NCI-H1105 (cell line): ENCODE data around the gene FOXS1.

Source experiments
- DNase-seq: peaks from one replicate; lab custom pipeline; 2025; lab: John Stamatoyannopoulos, UW

Gene FOXS1

DNA sequence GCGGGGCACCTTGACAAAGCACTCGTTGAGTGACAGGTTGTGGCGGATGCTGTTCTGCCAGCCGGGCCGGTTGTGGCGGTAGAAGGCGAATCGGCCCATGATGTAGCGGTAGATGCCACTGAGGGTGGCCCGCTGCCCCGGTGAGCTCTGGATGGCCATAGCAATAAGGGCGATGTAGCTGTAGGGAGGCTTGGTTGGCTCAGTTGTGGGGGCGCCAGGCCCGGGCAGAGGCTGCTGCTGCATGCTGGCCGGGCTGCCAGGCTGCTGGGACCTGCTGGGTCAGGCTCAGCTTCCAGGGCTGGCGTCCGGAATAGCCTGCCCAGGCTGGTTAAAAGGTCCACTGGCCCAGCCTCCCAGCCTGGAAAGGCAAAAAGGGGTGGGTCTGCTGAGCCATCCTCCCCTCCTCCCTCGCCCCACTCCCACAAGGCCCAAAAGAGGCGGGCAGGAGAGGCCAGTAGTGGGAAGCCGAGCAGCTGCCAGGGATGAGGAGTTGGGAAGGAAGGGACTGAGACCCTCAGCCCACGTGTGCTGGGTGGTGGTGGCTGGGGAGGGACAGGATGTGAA lies at the start of gene FOXS1:
TSS of gene FOXS1 (minus strand) at position 305 of the 564 bp plus-strand sequence. CDS start at position 243, 62 bp downstream.
- no peak for DNase-seq

DNA sequence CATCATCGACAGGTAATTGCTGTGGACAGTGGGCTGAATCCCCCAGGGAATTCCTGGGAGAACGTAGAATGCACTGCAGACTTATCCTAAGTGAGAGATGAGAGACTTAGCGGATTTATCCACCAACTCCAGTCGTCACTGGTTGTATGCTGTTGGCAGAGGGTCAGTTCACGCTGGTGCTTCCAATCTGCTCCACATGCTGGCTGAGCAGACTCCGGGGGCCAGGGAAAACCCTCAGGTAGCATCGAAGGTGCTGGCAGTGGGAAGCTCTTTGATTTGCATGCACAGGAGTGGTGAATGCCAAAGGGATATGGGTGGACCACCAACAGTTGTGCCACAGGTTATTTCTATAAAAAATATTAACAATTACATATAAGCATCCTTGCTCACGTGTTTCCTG lies 45.2 kb upstream of the FOXS1 start:
- DNase-seq = no peak

DNA sequence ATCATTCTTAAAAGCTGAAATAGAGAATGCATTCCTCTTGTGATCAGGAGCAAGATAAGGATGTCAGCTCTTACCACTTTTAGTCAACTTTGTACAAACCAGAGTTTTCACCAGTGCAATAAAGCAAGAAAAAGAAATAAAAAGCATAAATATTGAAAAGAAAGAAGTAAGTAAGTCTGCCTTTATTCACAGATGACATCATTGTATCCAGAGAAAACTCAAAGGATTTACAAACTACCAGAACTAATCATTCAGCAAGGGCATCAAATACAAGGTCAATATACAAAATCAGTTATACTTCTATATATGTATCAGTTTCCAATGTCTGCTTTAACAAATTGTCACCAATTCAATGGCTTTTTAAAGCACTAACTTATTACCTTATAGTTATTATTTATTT lies 38.4 kb upstream of the FOXS1 start:
- no peak for DNase-seq

DNA sequence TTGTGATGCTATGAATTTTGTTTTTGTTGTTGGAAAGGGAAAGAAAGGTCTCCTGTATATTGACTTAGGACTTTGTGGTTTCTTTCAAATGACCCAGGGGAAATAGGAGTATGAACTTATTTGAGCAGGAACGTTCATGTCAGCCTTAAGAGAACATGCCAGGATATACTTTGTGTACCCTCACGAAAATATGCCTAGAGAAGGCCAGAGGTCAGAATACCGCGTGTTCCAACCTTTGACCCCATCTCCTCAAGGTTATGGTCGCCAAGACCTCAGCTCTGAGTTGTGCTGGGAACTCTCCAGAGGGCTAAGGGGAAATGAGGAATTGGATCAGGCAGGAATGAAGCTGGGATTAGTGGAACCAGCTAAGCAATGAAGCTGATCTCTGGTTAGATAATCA lies 36.5 kb upstream of the FOXS1 start:
- DNase-seq = no peak

DNA sequence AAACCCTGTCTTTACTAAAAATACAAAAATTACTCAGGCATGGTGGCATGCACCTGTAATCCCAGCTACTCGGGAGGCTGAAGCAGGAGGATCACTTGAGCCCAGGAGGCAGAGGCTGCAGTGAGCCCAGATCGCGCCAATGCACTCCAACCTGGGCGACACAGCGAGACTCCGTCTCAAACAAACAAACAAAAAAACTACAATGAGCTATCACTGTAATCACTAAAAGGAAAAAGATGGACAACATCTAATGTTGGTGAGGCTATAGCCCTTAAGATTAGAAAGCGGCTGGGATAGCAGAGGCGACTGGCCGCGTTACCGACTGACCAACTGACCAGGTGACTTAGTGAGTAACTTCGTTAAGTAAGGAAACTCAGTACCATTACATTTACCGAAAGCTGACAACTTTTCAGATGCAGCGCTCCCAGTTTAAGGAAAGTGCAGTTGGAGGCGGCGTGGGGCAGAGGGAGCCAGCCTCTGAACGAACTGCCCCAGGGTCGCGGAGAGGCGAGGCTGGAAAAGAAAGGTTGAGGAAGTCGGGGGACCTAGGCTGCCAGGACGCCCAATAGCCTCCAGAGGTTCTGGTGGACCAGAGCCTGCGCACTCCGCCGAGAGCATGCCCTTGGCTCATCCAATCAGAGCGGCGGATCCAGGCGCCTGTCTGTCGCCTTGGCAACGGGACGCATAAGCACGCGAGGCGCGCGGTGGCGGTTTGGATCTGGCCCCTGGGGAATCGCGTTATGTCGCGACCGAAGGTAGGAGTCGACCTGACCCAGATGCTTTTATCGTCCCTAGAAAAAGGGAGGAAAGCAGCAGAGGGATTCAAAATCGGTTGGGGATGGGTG lies 34.0 kb upstream of the FOXS1 start:
- DNase-seq = peak; percentile 97

DNA sequence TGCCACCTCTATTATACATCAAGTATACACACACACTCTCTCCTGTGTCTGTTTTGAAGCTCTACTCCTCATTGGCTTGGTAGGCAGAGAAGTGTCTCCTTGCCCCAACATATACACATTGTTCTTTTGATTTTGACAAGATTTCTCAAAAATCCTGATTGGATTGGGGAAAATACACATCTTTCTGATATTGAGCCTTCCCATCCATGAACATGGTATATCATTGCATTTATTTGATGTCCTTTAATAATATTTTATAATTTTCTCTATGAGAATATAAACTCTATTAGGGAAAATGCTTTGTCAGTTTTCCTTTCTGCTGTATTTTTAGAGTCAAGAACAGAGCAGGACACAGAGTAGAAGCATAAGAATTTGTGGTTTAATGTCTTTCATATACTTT lies 32.3 kb upstream of the FOXS1 start:
- DNase-seq = no peak

DNA sequence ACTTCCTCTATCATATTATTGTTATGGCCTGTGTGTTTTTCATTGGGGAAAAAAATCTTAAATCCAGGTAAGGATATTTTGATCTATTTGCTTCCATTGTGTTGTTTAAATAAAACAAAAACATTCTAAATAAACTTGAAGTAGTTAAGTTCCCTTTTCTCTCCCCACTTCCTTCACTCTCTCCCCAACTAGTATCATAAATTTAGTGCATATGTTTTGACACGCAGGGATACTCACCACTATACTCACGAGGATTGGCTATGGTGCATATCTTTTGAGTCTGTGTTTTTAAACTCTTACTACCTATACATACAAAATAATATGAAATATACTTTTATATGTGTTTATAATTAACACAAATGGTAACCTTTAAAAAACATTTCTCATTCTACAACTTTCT lies 30.3 kb upstream of the FOXS1 start:
- no peak for DNase-seq

DNA sequence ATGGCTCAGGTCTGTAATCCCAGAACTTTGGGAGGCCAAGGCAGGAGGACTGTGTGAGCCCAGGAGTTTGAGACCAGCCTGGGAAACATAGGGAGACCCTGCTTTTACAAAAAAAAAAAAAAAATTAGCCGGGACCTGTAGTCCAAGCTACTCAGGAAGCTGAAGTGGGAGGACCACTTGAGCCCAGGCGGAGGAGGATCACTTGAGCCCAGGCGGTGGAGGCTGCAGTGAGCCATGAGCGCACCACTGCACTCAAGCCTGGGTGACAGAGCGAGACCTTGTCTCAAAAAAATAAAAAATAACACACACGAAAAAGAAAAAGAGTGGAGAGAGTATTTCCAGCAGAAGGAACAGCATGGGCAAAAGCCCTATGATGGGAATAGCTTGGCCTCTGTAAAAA lies 27.0 kb upstream of the FOXS1 start:
- no peak for DNase-seq

DNA sequence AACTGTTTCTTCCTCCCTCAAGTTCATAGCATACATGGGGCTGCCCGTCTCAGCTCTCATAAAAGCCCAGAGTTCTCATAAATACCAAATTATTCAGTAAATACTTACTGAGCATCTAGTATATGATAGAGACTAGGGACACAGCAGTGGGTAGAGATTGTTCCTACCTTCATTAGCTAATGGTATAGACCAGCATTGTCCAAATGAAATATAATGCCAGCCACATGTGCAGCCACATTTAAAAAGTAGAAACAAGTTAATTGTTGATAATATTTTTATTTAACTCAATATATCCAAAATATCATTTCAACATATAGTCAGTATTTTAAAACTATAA lies 26.2 kb upstream of the FOXS1 start:
- DNase-seq = no peak

DNA sequence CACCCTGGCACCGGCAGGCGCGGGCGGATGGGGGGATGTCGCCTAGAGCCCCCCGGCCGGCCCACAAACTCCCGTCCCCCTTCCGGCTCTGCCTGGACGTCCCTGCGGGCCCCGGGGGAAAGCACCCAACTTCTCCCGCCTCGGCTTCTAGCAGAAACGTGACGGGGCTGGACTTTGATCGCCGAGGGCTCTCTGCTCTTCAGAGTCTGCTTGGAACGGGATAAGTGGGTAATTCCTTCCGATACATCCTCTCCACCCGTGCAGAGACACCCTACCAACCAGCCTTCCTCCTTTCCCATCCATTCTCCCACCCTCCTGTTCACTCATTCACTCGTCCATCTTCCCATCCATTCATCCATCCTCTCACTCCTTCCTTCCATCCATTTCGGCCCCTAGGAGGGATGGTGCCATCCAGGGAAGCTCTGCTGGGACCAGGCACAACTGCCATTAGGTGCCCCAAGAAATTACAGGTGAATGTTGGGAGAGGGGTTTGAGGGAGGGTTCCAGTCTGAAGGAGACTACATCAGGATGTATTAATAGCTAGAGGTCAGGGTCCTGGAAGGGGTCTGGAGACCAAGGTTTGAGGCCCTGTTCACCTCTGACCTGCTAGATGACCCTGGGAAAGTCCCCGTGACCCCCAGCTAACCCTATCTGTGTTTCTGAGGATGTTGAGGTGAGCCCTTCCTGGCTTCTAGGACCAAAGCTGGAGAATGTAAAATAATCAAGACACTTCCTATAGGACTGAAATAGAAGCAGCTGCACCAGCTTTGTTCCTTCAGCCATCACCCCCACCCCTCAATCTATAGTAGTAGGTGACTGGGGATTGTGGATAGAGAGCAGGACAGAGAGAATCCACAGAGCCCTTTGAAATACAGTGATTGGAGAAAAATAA lies 25.6 kb upstream of the FOXS1 start:
- DNase-seq = no peak

DNA sequence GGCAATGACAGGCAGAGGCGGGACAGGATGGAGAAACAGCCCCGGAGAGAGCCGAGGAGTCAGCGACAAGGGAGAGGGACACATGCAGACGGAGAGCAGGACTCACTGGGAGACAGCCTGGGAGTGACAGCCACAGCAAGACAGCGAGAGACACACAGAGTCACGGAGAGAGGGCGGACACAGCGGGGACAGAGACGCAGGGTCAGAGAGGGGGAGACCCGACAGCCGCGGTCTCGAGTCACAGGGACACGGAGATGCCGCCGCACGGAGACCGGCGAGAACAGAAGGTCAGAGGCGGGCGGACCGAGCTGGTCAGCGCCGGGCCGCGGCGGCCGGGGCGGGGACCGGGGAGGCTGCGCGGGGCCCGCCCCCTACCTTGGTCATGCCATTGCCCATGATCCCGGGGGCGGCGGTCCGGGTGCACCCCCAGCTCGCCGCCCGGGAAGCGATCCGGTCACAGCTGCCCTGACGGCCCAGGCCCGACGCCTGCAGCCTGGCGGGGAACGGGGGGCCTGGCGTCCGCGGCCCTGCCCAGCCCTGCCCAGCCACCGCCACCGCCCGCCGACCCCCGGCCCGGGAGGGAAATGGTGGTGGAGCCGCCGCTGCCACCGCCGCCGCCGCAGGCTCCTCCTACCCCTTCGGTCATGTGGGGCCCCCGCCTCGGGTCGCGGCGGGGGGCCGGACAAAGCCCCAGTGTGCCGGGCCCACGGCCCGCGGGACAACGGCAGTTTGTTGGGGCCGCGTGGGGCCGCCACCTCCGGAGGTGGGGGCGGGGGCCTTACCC lies 24.7 kb upstream of the FOXS1 start, which contains the start of the genes DUSP15 and TTLL9:
TSS of gene DUSP15 (minus strand) at position 586 of the 784 bp plus-strand sequence. CDS start at position 396, 190 bp downstream.
TSS of gene TTLL9 (plus strand) at position 693 of the 784 bp plus-strand sequence. CDS start 493 bp downstream, outside the sequence.
- peak; percentile 3 for DNase-seq

DNA sequence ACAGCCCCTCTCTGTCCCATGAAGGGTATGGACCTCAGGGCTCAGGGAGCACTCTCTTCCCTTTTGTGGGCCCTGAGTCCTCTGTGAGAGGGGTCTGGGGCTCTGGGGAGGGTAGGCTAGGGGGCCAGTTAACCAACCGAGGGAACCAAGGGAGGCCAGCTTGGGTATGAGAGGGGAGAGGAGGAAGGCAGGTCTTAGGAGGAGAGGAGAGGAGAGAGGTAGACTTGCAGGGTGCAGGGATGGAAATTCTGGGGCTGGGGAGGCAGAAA lies 24.2 kb upstream of the FOXS1 start:
- no peak for DNase-seq

DNA sequence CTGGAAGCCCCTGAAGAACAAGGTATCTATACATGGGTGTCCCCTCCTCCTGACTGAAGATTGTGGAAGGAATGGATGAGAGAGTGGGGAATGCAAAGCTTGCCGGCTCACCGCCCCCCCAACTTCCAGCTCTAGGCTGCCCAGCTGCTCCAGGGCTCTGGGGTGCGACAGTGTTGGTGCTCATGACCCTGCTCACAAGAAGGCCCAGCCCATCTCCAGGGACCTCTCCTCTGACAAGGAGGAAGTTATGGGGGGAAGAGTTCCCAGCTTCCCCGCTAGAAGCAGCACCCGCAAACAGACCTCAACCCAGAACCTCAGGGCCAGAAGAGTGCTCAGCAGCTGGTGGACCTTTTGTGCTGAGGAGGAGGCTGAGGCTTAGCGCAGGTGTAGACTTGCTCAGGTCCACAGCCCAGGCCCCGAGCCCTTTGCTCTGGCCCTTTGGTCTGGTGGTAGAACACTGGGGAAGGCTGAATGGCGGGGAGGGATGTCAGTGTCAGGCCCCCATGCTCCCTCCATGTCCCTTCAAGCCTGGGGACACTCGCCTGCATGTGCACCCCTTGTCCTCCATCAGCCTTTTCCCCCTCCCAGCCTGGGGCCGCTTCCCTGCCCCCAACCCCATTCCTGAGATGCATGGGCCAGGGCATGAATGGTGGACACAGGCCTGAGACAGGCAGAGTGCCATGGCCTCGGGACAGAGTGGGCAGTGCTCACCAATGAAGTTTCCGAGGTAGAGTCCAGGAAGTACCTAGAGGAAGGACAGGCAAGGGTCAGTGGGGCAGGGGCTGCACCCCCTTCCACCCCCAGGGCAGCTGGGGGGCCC lies 23.7 kb upstream of the FOXS1 start:
- DNase-seq = no peak

DNA sequence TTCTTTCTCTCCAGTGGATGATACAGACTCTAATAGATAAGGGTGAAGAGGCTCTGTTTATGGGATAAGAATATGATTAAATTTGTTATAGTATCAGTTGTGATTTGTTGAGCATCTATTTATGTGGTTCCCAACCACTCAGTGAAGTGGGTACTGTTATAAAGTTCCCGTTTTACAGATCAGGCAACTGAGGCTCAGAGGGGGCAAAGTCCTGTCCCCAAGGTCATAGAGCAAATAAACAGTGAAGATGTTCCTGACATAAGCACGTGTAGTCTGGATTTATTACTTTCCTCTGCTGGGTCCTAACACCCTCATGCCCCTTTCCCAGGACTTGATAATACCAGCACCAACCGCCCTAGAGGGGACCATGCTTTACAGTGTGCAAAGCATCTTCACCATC lies 20.8 kb upstream of the FOXS1 start:
- DNase-seq = no peak

DNA sequence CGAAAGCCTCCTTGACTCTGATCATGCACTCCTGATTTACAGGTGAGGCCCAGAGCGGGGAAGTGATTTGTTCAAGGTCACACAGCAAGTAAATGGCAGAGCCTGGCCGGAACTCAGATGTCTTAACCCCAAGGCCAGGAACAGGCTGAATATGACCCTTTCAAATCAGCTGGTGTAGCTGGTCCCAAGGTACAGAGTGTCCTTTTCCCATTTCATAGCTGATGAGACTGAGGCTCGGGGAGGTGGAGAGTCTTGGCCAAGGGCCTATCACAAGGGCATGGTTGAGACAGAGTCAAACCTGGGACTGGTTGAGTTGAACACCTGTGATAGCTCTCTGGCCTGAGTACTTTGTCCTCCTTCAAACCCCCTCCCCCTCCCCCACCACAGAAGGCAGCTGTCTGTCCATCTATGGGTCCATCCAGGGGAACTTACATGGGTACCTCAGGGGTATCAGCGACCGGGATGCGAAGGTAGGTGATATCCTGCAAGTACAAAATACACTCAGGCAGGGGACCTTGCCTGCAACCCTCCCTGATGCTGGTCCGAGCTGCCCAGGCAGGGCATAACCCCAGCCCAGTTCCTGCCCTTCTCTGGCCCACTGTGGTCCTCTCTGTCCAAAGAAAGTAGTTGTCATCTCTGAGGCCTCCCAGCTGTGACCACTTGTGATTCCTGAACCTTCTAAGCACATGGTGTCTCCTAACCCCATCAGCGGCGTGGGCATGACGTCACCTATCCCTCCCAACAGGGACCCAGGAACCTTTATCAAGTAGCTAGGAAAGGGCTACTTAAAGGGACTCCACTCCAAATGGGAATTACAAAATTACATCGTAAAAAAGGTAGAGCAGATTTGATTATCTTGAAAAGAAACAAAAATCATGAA lies 19.4 kb upstream of the FOXS1 start:
- DNase-seq = no peak

DNA sequence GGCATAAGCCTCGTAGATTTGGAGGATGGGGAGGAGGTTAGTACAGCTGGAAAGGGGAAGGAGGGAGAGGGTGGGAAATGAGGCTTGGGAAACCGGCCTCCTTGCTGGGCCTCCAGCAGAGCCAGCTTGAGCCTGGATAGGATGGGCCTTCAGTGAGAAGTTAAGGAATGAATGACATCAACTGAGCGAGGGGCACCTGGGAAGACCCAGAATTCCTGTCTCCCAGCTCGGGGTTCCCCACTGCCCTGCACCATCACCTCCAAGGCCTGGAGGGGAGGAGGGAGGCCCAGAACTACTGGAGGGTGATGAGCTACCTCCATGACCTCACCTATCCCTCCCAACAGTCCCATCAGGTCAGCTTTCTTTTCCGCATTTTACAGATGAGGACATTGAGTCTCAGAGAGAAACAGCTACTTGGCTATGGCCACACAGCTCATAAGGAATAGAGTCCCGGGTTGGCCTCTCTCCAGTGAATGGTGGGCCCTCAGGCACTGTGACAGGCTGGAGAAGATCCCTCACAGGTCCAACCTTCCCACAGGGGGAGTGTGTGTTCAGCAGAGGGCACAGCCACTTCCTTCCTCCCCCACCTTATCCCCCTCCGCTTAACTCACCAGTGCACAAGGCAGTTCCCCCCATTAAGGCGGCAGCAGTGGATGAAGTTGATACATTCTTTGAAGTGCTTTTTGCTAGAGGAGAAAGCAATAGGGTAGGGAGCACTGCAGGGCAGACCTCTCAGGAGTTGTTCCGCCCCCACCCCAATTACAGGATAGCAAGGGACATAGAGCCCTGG lies 18.1 kb upstream of the FOXS1 start:
- DNase-seq = no peak

DNA sequence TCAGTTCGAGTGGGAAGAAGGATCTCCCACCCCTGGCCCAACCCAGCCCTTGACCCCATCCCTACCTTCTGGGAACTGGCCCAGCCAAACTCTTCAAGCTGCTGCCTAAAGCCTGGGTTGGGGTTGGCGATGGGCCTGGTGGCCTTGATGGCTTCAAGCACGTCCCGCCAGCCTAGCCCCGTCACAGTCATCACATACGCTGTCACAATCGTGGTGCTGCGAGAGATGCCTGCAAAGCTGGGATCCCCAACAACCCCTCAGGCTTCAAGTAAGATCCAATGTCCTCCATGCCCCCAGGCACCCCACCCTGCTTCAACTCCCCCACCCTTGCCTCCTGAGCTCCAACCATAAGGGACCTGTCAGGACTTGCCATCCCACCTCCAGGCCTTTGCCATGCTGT lies 17.1 kb upstream of the FOXS1 start:
- DNase-seq = no peak

DNA sequence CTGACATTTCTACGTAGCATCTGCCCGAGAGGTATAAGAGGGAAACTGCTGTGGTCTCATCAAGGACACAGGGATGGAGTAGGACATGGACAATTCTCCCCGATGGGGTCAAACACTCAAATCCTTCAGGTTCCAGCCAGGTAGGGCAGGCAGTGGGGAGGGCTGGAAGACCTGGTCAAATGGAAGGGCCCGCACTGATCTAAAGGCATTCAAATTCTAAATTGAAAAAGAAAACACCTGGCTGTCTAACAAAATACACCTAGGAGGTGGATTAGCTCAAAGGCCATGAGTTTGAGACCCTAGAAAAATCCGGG lies 16.7 kb upstream of the FOXS1 start:
- no peak for DNase-seq

DNA sequence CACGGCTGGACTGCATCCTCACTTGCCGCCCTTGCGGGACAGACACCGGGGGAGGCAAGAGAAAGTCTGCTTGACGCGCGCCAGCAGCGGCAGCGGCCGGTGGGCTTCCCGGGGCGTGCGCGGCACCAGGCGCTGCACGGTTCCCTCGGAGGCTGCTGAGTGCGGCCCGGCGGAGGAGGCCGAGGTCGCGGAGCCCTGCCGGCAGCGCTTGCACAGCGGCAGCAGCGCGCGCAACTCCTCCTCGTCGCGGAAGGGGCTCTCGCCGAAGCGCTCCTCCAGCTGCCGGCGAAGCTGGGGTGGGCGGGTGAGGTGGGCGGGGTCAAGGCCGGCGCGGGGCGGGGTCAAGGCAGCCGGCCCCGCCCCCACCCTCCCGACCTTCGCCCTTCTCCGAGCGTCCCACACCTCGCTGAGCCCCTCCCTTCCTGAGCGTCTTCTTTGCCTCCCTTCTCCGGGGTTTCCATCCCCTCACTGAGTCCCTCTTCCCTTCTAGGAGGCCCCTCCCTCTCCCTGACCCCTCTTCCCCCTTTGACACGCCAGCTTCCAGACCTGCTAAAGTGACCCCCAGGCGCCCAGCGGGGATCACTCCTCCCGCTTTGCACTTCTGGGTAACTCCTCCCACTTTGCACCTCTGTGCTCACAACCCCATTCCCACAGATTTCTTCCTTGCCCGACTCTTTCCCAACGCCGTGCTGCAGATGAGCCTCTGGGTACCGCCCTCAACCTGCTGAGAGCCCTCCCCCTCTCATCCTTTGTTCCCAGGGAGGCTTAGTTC lies 16.2 kb upstream of the FOXS1 start:
- DNase-seq = peak; percentile 85
